HFFc6 (cell line): ENCODE data around the gene INPP4B. TPM values are rescaled to one million over a fixed set of nuclear protein-coding genes. Genes with fewer than 3 reads are reported as not detected.
A peak's percentile ranks its signal among the peaks of the same experiment; 100 is the strongest.

Experiments
- DNase-seq: peaks from one replicate; pipeline ENCODE4 v3.0.0-alpha.2; 2018
- H3K27ac Mint-ChIP-seq: 2 replicates; pipeline ENCODE4 v1.8.0; 2020; ENCODE audit warnings: mild to moderate bottlenecking, mixed read lengths
- H3K27me3 Mint-ChIP-seq: 2 replicates; pipeline ENCODE4 v1.8.0; 2021; ENCODE audit warnings: mild to moderate bottlenecking, moderate library complexity, mixed read lengths; ENCODE audit not compliant: insufficient read depth
- H3K36me3 Mint-ChIP-seq: 2 replicates; pipeline ENCODE4 v1.8.0; 2021; ENCODE audit warnings: low read depth, mixed read lengths
- H3K4me1 Mint-ChIP-seq: 2 replicates; pipeline ENCODE4 v1.8.0; 2020; ENCODE audit warnings: low read depth, mixed read lengths
- H3K4me3 Mint-ChIP-seq: 2 replicates; pipeline ENCODE4 v1.8.0; 2020; ENCODE audit warnings: mild to moderate bottlenecking, moderate library complexity, mixed read lengths
- H3K9me3 Mint-ChIP-seq: 2 replicates; pipeline ENCODE4 v1.8.0; 2020; ENCODE audit warnings: mild to moderate bottlenecking, mixed read lengths
- CTCF ChIP-seq: fragments of 200-600 bp; sonication (generic); IDR thresholded peaks from 2 replicates; pipeline ENCODE4 v1.5.0; 2021; ENCODE audit warnings: antibody characterized with exemption, mild to moderate bottlenecking
- total RNA-seq, 6 experiments: library from RNA; stranded (reverse); fragmentation: NEBNext Ultra II Directional; extraction: Animal tissue kit (Norgen Biotek cat#: 25700); gene quantifications; 2 replicates in 1 of 6; 3 replicates in 5 of 6; pipeline ENCODE4 v1.2.3, GENCODE V29; 2021

Gene INPP4B
- total RNA-seq, 6 experiments from 2014 or later, result 36.1 to 48.9 (median 40.1) TPM

- H3K9me3 Mint-ChIP-seq, result no peaks in the 10 kb centered on the region
- no peak for DNase-seq
- H3K27me3 Mint-ChIP-seq, result peaks cover 3% of the 10 kb centered on the region
- no peak overlapping the region for H3K27ac Mint-ChIP-seq
- H3K4me3 Mint-ChIP-seq, result no peak overlapping the region
- H3K4me1 Mint-ChIP-seq, result peaks cover 53% of the 10 kb centered on the region
- peaks cover 9% of the 10 kb centered on the region for H3K36me3 Mint-ChIP-seq
- TF ChIP-seq CTCF, result no peak
Observed at GRCh38 chr4:142144813-142145212, 701.3 kb downstream of the INPP4B start.

- Mint-ChIP-seq H3K4me3 (no peak overlapping the region), H3K27ac (no peak overlapping the region), H3K36me3 (peaks cover 19% of the 10 kb centered on the region), H3K9me3 (no peaks in the 10 kb centered on the region), H3K4me1 (peaks cover 57% of the 10 kb centered on the region), H3K27me3 (no peaks in the 10 kb centered on the region)
- DNase-seq, result no peak
- no peak for TF ChIP-seq CTCF
Observed at GRCh38 chr4:142142366-142143054, 703.6 kb downstream of the INPP4B start.

GRCh38 chr4:142141224-142141623, 704.9 kb downstream of the INPP4B start:
- H3K27me3 Mint-ChIP-seq, result no peaks in the 10 kb centered on the region; the same call in 1 of the 2 replicates
- no peak overlapping the region for H3K27ac Mint-ChIP-seq
- H3K9me3 Mint-ChIP-seq, result no peaks in the 10 kb centered on the region
- no peak overlapping the region for H3K4me3 Mint-ChIP-seq
- no peak for TF ChIP-seq CTCF
- peaks cover 57% of the 10 kb centered on the region for H3K4me1 Mint-ChIP-seq
- peaks cover 27% of the 10 kb centered on the region for H3K36me3 Mint-ChIP-seq
- no peak for DNase-seq

- no peaks in the 10 kb centered on the region for H3K9me3 Mint-ChIP-seq
- no peaks in the 10 kb centered on the region for H3K27me3 Mint-ChIP-seq
- H3K4me3 Mint-ChIP-seq, result no peak overlapping the region
- no peak for TF ChIP-seq CTCF
- DNase-seq, result no peak
- no peaks in the 10 kb centered on the region for H3K36me3 Mint-ChIP-seq
- no peak overlapping the region for H3K27ac Mint-ChIP-seq
- peaks cover 41% of the 10 kb centered on the region for H3K4me1 Mint-ChIP-seq
Observed at GRCh38 chr4:142130666-142131065, 715.4 kb downstream of the INPP4B start.

- no peak for DNase-seq
- TF ChIP-seq CTCF, result no peak
- H3K4me3 Mint-ChIP-seq, result no peak overlapping the region
- peaks cover 48% of the 10 kb centered on the region for H3K4me1 Mint-ChIP-seq
- H3K27ac Mint-ChIP-seq, result peak overlapping the region; percentile 8
- H3K27me3 Mint-ChIP-seq, result no peaks in the 10 kb centered on the region
- H3K36me3 Mint-ChIP-seq, result peaks cover 5% of the 10 kb centered on the region; the same call in 1 of the 2 replicates
- H3K9me3 Mint-ChIP-seq, result no peaks in the 10 kb centered on the region
Observed at GRCh38 chr4:142129931-142130330, 716.2 kb downstream of the INPP4B start.
